Mononuclear cell (primary cell): ENCODE data around the gene NPPA. TPM values are rescaled to one million over a fixed set of nuclear protein-coding genes. Genes with fewer than 3 reads are reported as not detected.

Experiments
- H3K27me3 ChIP-seq: 2 replicates; pipeline ENCODE4 v1.6.0; 2011; ENCODE audit warnings: low read length, control low read depth; ENCODE audit not compliant: insufficient read depth
- H3K4me1 ChIP-seq: 2 replicates; pipeline ENCODE4 v1.5.1; 2011; ENCODE audit warnings: mild to moderate bottlenecking, low read length, control low read depth; ENCODE audit not compliant: insufficient read depth
- H3K4me3 ChIP-seq: 2 replicates; pipeline ENCODE4 v1.5.1; 2011; ENCODE audit warnings: mild to moderate bottlenecking, low read length, moderate library complexity
- H3K9me3 ChIP-seq: 2 replicates; pipeline ENCODE4 v1.5.1; 2011; ENCODE audit warnings: low read depth, mild to moderate bottlenecking, control low read depth, low read length
- total RNA-seq: library from RNA; depleted of rRNA; stranded (reverse); fragments of >200 nt; gene quantifications from one replicate; pipeline ENCODE4 v1.2.3, GENCODE V29; 2012

NPPA gene
- total RNA-seq, 1 donor = not detected

DNA sequence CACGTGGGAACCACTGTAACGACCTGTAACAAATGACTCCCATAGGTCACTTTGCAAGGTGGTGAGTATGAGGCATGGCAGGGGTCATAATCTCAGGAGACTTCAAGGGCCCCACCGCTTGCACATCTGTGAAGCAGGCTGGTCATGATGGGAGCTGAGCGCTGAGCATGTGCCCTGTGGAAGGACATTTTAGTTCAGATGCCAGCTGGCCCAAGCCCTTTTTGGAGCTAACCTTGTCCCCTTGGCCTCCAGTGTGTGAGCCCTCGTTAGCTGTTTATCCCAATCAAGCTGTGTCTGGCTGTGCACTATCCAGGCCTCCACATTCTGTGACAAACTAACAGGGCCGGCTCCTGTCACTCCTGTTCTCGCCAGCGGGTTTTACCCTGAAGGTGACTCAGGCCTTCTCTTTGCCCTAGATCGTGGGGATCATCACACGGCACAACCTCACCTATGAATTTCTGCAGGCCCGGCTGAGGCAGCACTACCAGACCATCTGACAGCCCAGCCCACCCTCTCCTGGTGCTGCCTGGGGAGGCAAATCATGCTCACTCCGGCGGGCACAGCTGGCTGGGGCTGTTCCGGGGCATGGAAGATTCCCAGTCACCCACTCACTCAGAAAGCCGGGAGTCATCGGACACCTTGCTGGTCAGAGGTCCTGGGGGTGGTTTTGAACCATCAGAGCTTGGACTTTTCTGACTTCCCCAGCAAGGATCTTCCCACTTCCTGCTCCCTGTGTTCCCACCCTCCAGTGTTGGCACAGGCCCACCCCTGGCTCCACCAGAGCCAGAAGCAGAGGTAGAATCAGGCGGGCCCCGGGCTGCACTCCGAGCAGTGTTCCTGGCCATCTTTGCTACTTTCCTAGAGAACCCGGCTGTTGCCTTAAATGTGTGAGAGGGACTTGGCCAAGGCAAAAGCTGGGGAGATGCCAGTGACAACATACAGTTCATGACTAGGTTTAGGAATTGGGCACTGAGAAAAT, 7.6 kb downstream of the NPPA start:
- peaks cover 34% of the 10 kb centered on the region for H3K4me1 ChIP-seq
- H3K27me3 ChIP-seq = no peaks in the 10 kb centered on the region
- no peak overlapping the region for H3K4me3 ChIP-seq
- no peaks in the 10 kb centered on the region for H3K9me3 ChIP-seq

- Histone ChIP-seq H3K4me3 (no peak overlapping the region), H3K9me3 (no peaks in the 10 kb centered on the region), H3K27me3 (no peaks in the 10 kb centered on the region), H3K4me1 (peaks cover 27% of the 10 kb centered on the region)
These were observed 9.0 kb downstream of the NPPA start for GRCh38 chr1:11838349-11839272.

DNA sequence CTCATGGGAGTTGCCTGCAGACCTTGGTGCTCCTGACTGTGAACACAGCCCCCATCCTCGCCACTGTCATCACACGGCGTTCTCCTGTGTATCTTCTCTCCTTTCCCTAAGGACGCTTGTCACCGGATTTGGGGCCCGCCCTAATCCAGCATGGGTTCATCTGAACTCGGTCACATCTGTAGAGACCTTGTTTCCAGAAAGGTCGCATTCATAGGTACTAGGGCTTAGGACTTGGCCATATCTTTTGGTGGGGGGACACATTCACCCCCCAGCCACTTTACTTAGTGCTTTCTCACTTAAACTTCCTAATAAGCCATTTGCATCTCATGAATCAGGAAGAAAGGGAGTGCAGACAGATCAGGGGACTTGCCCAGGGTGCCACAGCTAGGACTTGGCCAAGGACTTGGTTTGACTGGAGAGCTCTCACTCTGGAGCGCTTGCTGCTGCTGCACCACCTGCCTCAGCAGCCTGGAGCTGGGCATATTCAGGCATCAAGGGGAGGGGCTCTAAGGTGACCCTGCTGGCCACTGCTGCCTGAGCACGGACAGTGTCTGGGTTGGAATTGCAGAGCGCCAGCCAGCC, 9.7 kb downstream of the NPPA start:
- H3K9me3 ChIP-seq = no peaks in the 10 kb centered on the region
- no peak overlapping the region for H3K4me3 ChIP-seq

GRCh38 chr1:11836955-11837766, 10.4 kb downstream of the NPPA start:
- H3K9me3 ChIP-seq = no peaks in the 10 kb centered on the region
- peaks cover 13% of the 10 kb centered on the region for H3K4me1 ChIP-seq
- no peak overlapping the region for H3K4me3 ChIP-seq
- H3K27me3 ChIP-seq = no peaks in the 10 kb centered on the region

More for the DNA sequence above, 9.7 kb downstream of the NPPA start:
- no peaks in the 10 kb centered on the region for H3K27me3 ChIP-seq
- H3K4me1 ChIP-seq = peaks cover 20% of the 10 kb centered on the region

GRCh38 chr1:11835441-11836225, 11.9 kb downstream of the NPPA start:
- no peak overlapping the region for H3K4me3 ChIP-seq
- no peaks in the 10 kb centered on the region for H3K9me3 ChIP-seq
- H3K27me3 ChIP-seq = no peaks in the 10 kb centered on the region
- no peaks in the 10 kb centered on the region for H3K4me1 ChIP-seq

GRCh38 chr1:11833900-11834299, 13.7 kb downstream of the NPPA start:
- no peaks in the 10 kb centered on the region for H3K4me1 ChIP-seq
- no peaks in the 10 kb centered on the region for H3K9me3 ChIP-seq
- no peaks in the 10 kb centered on the region for H3K27me3 ChIP-seq
- no peak overlapping the region for H3K4me3 ChIP-seq

GRCh38 chr1:11833497-11833896, 14.1 kb downstream of the NPPA start:
- Histone ChIP-seq H3K9me3 (no peaks in the 10 kb centered on the region), H3K4me1 (no peaks in the 10 kb centered on the region), H3K4me3 (no peak overlapping the region), H3K27me3 (no peaks in the 10 kb centered on the region)

DNA sequence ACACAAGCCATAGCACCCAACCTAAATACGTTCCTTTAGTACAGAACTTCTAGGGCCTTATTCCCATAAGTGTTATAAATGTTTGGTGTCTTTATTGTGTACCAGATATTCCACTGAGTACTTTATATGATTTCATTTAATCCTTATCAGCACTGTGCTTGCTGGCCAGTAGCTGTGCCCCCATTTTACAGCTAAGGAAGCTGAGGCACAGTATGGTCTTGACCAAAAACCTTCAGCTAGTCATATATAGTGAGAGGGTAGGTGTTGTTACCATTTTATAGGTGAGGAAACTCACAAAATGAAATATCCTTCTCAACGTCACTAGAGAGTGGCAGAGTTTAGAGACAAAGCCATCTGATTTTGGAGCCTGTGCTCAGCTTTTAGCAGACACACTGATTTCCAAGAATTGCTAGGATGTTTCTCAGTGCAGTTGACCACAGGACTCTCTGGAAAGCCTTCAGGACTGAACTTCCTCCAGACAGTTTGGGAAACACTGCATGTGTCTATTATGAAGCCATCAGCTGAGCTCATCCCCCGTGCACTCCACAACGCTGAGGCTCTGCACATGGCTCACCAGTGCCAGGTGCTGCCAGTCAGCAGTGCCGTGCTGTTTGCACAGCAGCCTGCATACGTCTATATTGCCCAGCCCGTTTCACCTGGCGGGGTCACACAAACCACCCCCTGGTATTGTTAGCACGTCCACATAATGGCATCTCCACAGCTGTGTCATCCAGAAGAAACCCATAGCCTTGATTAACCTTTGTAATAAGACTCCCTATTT, 15.4 kb downstream of the NPPA start:
- H3K4me1 ChIP-seq = no peaks in the 10 kb centered on the region
- no peak overlapping the region for H3K4me3 ChIP-seq
- H3K27me3 ChIP-seq = no peaks in the 10 kb centered on the region
- no peaks in the 10 kb centered on the region for H3K9me3 ChIP-seq

DNA sequence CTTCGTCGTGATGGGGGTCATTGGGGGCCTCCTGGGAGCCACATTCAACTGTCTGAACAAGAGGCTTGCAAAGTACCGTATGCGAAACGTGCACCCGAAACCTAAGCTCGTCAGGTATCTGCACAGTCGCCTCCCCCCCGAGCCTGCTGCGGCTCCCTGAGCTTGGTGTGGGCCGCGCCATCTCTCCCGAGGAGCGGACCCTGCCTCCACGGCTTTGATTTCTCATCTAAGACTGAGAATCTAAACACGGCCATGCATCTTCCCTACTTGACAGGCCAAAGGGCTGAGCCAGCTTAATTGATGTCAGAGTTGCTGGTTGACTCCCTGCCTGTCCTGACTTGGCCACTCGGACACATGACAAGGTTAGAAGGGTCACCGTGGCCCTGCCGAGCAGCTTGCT, 19.1 kb downstream of the NPPA start:
- Histone ChIP-seq H3K4me3 (no peak overlapping the region), H3K4me1 (no peaks in the 10 kb centered on the region), H3K27me3 (no peaks in the 10 kb centered on the region), H3K9me3 (no peaks in the 10 kb centered on the region)

- H3K9me3 ChIP-seq = no peaks in the 10 kb centered on the region
These were observed 20.6 kb downstream of the NPPA start for GRCh38 chr1:11826946-11827345.

DNA sequence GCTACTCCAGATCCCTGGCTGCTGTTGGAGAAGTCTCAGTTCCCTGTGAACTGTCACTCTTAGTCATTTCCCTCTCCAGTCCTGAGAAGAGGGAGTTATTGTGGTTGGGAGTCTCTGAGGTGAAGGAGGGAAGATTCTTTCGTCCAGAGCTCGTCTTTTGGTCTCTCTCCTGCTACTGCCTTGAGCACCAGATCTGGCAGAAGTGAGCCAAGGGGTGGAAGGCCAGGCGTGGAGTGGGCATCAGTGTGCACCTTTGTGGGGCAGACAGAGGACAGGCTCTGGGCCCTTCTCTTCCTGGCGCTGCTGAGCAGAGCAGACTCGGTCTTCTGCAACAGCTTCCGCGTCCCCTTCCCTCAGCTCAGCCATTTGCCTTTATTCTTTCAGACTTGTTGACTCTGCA, 22.5 kb downstream of the NPPA start:
- no peak overlapping the region for H3K4me3 ChIP-seq
- no peaks in the 10 kb centered on the region for H3K9me3 ChIP-seq
- no peaks in the 10 kb centered on the region for H3K27me3 ChIP-seq
- H3K4me1 ChIP-seq = no peaks in the 10 kb centered on the region

More at GRCh38 chr1:11826946-11827345, 20.6 kb downstream of the NPPA start:
- H3K27me3 ChIP-seq = no peaks in the 10 kb centered on the region
- H3K4me1 ChIP-seq = no peaks in the 10 kb centered on the region
- no peak overlapping the region for H3K4me3 ChIP-seq

- Histone ChIP-seq H3K4me1 (no peaks in the 10 kb centered on the region), H3K27me3 (no peaks in the 10 kb centered on the region), H3K9me3 (no peaks in the 10 kb centered on the region), H3K4me3 (no peak overlapping the region)
These were observed 24.0 kb downstream of the NPPA start for GRCh38 chr1:11823366-11824137.
